AG10803 (cell line): ENCODE measurements around the gene CAMK1D.

Experiments used
- DNase-seq: peaks from one replicate; pipeline ENCODE4 v3.0.0; 2010; ENCODE audit warnings: low read depth
- H3K4me3 ChIP-seq: 2 replicates; pipeline ENCODE4 v1.5.1; 2011; ENCODE audit warnings: mild to moderate bottlenecking, low read length, control low read depth
- CTCF ChIP-seq: conservative IDR thresholded peaks from 2 replicates; pipeline ENCODE4 v1.5.1; 2011; ENCODE audit warnings: mild to moderate bottlenecking, low read length, control low read depth, inconsistent platforms

Gene CAMK1D

GRCh38 chr10:12510501-12510941 lies 161.2 kb downstream of the CAMK1D start:
- no peak overlapping the region for H3K4me3 ChIP-seq
- DNase-seq, result peak; percentile 6
- no peak for TF ChIP-seq CTCF

- TF ChIP-seq CTCF, result no peak
- no peak overlapping the region for H3K4me3 ChIP-seq
- DNase-seq, result no peak
Observed at GRCh38 chr10:12510984-12511383, 161.6 kb downstream of the CAMK1D start.

- no peak overlapping the region for H3K4me3 ChIP-seq
- no peak for TF ChIP-seq CTCF
- no peak for DNase-seq
Observed at GRCh38 chr10:12511651-12512050, 162.3 kb downstream of the CAMK1D start.

GRCh38 chr10:12512332-12513002 lies 163.1 kb downstream of the CAMK1D start:
- no peak overlapping the region for H3K4me3 ChIP-seq
- DNase-seq, result no peak
- no peak for TF ChIP-seq CTCF

- TF ChIP-seq CTCF, result no peak
- no peak overlapping the region for H3K4me3 ChIP-seq
- DNase-seq, result no peak
Observed at GRCh38 chr10:12513003-12513365, 163.6 kb downstream of the CAMK1D start.

GRCh38 chr10:12513775-12514673 lies 164.7 kb downstream of the CAMK1D start:
- TF ChIP-seq CTCF, result no peak
- H3K4me3 ChIP-seq, result no peak overlapping the region
- DNase-seq, result no peak

- no peak for DNase-seq
Observed at GRCh38 chr10:12518024-12518423, 168.7 kb downstream of the CAMK1D start.

More at GRCh38 chr10:12518024-12518423, 168.7 kb downstream of the CAMK1D start:
- no peak for TF ChIP-seq CTCF
- H3K4me3 ChIP-seq, result no peak overlapping the region
